Measurements from ENCODE around the gene ITPKB. TPM values are rescaled to one million over a fixed set of nuclear protein-coding genes. Genes with fewer than 3 reads are reported as not detected.
A peak's percentile ranks its signal among the peaks of the same experiment; 100 is the strongest.

ITPKB gene
- total and polyA plus RNA-seq, 9 donors, result 11.3 to 43.2 (median 20.1) TPM

GRCh38 chr1:226647719-226648118 lies 91.4 kb downstream of the ITPKB start:
- DNase-seq, result no peak
- TF ChIP-seq POLR2A (IDR thresholded peaks at IDR 0.05), result no peak
- TF ChIP-seq CTCF (IDR thresholded peaks at IDR 0.05), result no peak
- no peak for TF ChIP-seq EP300 (IDR thresholded peaks at IDR 0.05)
- Histone ChIP-seq H3K36me3 (no peaks in the 10 kb centered on the region), H3K27ac (no peak overlapping the region), H3K9me3 (no peaks in the 10 kb centered on the region), H3K27me3 (no peaks in the 10 kb centered on the region), H3K4me1 (ENCODE audit: insufficient read depth) (peaks cover 9% of the 10 kb centered on the region), H3K4me3 (no peak overlapping the region)
- intact Hi-C loops (cut with DNase I), result loop anchor here in 1 of 4 donors (10.0 kb wide), 1 partner anchor 87 kb away; the partner anchor contains the start of gene ITPKB
- 94% methylated on average over 8 of the region's 8 CpGs for WGBS, 3 donors

GRCh38 chr1:226646870-226647449 lies 92.1 kb downstream of the ITPKB start:
- Histone ChIP-seq H3K27ac (no peak overlapping the region), H3K36me3 (no peaks in the 10 kb centered on the region), H3K9me3 (no peaks in the 10 kb centered on the region), H3K4me3 (no peak overlapping the region), H3K27me3 (no peaks in the 10 kb centered on the region), H3K4me1 (ENCODE audit: insufficient read depth) (peaks cover 9% of the 10 kb centered on the region)
- peak in 1 of 5 donors; percentile 17 for DNase-seq
- TF ChIP-seq CTCF (IDR thresholded peaks at IDR 0.05), result no peak
- no peak for TF ChIP-seq POLR2A (IDR thresholded peaks at IDR 0.05)
- TF ChIP-seq EP300 (IDR thresholded peaks at IDR 0.05), result no peak
- WGBS, 3 donors, result 94 to 96% (median 95%) methylated on average over 16 of the region's 16 CpGs
- intact Hi-C loops (cut with DNase I), result loop anchor here in 1 of 4 donors (10.0 kb wide), 1 partner anchor 88 kb away; the partner anchor contains the start of gene ITPKB

- H3K27me3 ChIP-seq, result no peaks in the 10 kb centered on the region
- H3K4me1 ChIP-seq (ENCODE audit: insufficient read depth), result peaks cover 9% of the 10 kb centered on the region
- no peaks in the 10 kb centered on the region for H3K36me3 ChIP-seq
- intact Hi-C loops (cut with DNase I), result loop anchor here in 1 of 4 donors (10.0 kb wide), 1 partner anchor 89 kb away; the partner anchor contains the start of gene ITPKB
- no peak overlapping the region for H3K4me3 ChIP-seq
- peak in 2 of 5 donors; percentile 12 to 35 for DNase-seq
- no peak overlapping the region for H3K27ac ChIP-seq
- H3K9me3 ChIP-seq, result no peaks in the 10 kb centered on the region
- WGBS, 3 donors, result 73 to 92% (median 84%) methylated on average over 18 of the region's 18 CpGs
- TF ChIP-seq EP300 (IDR thresholded peaks at IDR 0.05), result no peak
- TF ChIP-seq CTCF (IDR thresholded peaks at IDR 0.05), result no peak
- no peak for TF ChIP-seq POLR2A (IDR thresholded peaks at IDR 0.05)
Observed at GRCh38 chr1:226646026-226646869, 92.8 kb downstream of the ITPKB start.

GRCh38 chr1:226645279-226645976 lies 93.7 kb downstream of the ITPKB start:
- no peaks in the 10 kb centered on the region for H3K27me3 ChIP-seq
- no peak for TF ChIP-seq POLR2A (IDR thresholded peaks at IDR 0.05)
- no peak for TF ChIP-seq CTCF (IDR thresholded peaks at IDR 0.05)
- no peak for TF ChIP-seq EP300 (IDR thresholded peaks at IDR 0.05)
- no peaks in the 10 kb centered on the region for H3K36me3 ChIP-seq
- H3K9me3 ChIP-seq, result no peaks in the 10 kb centered on the region
- H3K4me3 ChIP-seq, result no peak overlapping the region
- H3K4me1 ChIP-seq (ENCODE audit: insufficient read depth), result peaks cover 9% of the 10 kb centered on the region
- no peak overlapping the region for H3K27ac ChIP-seq
- peak in 2 of 5 donors; percentile 6 to 23 for DNase-seq
- intact Hi-C loops (cut with DNase I), result loop anchor here in 1 of 4 donors (10.0 kb wide), 1 partner anchor 89 kb away; the partner anchor contains the start of gene ITPKB
- WGBS, 3 donors, result 80 to 90% (median 86%) methylated on average over 10 of the region's 10 CpGs

Data from ovary (tissue), 9 donors.